Left lobe of liver (tissue), 2 donors: ENCODE measurements around the gene SPDYE2. TPM values are rescaled to one million over a fixed set of nuclear protein-coding genes. Genes with fewer than 3 reads are reported as not detected.
"Not testable (repeated sequence)": the region's sequence is repeated elsewhere in the genome, so short reads cannot be mapped to it uniquely, and the experiment has no call there.

ENCODE experiments used
- ATAC-seq: fragments of 200-7000 bp; cut with Tn5 transposase; one replicate; pipeline ENCODE4 v1.9.1; 2020; ENCODE audit warnings: mild to moderate bottlenecking, moderate library complexity
- DNase-seq: peaks from one replicate; pipeline ENCODE4 v3.0.0-alpha.2; 2020; ENCODE audit warnings: low spot score
- total RNA-seq: library from RNA; stranded (reverse); gene quantifications from one replicate; pipeline ENCODE4 v1.2.1, GENCODE V29; 2021
- donor health status: DM: no; HTN: no; CAD: no; lungs with moderate emphysema.
- donor health status: DM: no; HTN: yes; CAD: no.

Gene SPDYE2
- total RNA-seq, 1 donor from 2014 or later, result not detected

GRCh38 chr7:102535062-102535615 is 15.9 kb upstream of the SPDYE2 start:
- not testable (repeated sequence) for ATAC-seq

GRCh38 chr7:102540604-102541003 is 10.4 kb upstream of the SPDYE2 start:
- ATAC-seq, DNase-seq: not testable (repeated sequence)

More at GRCh38 chr7:102535062-102535615, 15.9 kb upstream of the SPDYE2 start:
- DNase-seq, result not testable (repeated sequence)

DNA sequence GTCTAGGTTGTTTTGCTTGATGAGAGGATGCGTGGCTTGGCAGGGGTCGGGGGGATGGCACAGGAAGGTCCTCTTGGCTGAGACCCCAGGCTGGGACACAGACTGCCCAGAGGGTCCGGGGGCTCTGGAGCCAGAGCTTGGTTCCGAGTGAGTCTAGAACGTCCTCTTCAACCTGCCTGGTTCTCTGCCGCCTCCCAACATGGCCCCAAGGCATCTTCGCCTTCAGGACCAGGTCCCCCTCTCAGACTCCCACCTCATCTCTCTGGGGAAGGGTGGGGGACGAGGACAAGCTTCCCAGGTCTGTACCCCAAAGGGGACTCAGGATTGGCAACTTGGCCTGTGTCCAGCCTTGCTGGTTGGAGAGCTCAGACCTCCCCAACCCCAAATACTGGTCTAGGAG is 8.9 kb upstream of the SPDYE2 start:
- not testable (repeated sequence) for DNase-seq, ATAC-seq

- DNase-seq, ATAC-seq: not testable (repeated sequence)
Measured at GRCh38 chr7:102542771-102543170, 8.3 kb upstream of the SPDYE2 start.

DNA sequence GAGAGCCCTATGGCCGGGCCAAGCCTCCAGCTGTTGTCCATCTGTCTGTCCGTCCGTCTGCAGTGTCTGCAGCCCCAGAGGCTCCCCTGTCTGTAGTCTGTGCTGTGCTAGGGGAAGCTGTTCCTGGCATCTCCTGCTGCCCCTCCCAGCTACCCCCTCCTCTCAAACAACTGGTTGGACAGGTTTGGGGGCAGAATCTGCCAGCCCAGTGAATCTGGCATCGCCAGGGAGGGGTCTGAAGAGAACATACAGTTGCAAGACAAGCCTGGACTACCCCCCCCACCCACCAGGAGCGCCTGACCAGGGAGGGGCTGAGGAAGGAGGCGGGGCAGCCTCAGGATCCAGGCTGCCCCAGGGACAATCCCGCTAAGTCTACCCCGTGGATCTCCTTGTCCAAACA is 7.4 kb upstream of the SPDYE2 start, which contains the start of gene UPK3BL2:
Gene UPK3BL2 (minus strand): TSS at position 101 of the 400 bp plus-strand sequence. CDS start 60 bp downstream, at position 41.
- ATAC-seq, DNase-seq: not testable (repeated sequence)

DNA sequence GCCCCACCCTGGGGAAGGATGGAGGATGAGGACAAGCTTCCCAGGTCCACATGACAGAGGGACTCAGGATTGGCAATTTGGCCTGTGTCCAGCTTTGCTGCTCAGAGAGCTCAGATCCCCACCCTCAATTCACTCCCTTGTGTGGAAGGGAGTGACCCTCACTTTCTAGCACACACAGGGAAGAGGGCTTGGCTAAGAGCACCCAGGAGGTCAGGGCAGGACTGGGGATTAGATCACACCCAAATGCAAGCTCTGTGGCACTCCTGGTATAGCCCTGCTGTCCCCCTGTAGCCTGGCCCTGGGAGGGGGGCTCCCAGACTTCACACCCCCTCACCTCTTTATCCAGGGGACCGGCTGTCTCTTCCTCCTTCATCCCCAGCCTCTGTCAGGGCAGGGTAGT is 6.7 kb upstream of the SPDYE2 start:
- not testable (repeated sequence) for DNase-seq, ATAC-seq

GRCh38 chr7:102545288-102545687 is 5.7 kb upstream of the SPDYE2 start:
- ATAC-seq, DNase-seq: not testable (repeated sequence)

DNA sequence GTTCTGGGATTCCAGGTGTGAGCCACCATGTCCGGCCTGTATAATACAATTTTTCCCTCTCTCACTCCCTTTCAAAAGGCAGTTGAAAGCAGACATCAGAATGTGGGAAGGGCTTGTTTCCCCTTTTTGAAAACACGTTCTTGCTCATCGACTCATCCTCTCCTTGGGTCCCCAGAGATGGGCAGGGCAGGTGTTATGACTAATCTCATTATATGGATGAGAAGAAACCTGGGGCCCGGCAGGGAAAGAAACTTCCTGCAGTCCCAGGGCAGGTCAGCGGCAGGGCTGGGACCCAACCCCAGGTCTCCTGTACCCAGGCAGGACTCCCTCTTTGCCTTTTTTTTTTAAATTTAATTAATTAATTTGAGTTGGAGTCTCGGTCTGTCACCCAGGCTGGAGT is 4.7 kb upstream of the SPDYE2 start:
- ATAC-seq, DNase-seq: not testable (repeated sequence)

DNA sequence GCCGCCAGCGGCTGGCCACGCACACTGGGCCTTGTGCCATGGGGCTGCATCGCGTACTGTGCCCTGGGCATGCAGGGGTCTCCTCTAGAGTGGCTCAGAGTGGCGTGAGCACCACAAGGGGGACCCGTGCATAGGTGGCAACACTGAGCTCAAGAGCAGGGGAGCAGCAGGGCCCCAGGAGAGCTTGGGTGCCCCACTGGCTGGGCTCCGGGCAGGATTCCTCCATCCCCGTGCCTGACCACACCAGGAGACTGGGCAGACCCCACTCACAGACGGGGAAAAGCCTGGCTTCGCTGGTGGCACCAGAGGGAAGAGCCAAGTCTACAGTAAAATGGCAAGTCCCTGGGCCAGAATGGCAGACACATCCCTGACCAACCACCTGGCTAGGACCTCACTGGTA is 17.6 kb downstream of the SPDYE2 start:
- ATAC-seq, result not testable (repeated sequence)
- peak; percentile 46 for DNase-seq

GRCh38 chr7:102572261-102573239 is 21.5 kb downstream of the SPDYE2 start, which contains the start of gene POLR2J3:
Gene POLR2J3 (minus strand): TSS chr7:102572583. CDS start chr7:102572521, 62 bp downstream.
- ATAC-seq (peak; percentile 93), DNase-seq (peak; percentile 100)

DNA sequence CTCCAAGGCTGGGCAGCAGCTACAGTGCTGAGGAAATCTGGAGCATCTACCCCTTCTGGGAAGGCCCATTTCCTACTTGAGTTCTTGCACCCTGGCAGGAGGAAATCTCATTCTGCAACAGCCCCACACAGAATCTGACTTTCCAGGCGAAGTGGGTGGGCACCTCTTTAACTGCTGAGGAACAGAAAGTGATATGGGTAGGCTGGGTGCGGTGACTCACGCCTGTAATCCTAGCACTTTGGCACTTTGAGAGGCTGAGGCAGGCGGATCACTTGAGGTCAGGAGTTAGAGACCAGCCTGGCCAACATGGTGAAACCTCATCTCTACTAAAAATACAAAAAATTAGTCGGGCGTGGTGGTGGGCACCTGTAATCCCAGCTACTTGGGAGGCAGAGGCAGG is 23.6 kb downstream of the SPDYE2 start:
- not testable (repeated sequence) for DNase-seq, ATAC-seq

- not testable (repeated sequence) for ATAC-seq, DNase-seq
Measured at GRCh38 chr7:102576363-102576762, 25.3 kb downstream of the SPDYE2 start.

GRCh38 chr7:102577315-102578240 is 26.6 kb downstream of the SPDYE2 start:
- not testable (repeated sequence) for ATAC-seq
- peak; percentile 47 for DNase-seq

- DNase-seq, result peak; percentile 48
- peak; percentile 9 for ATAC-seq
Measured at GRCh38 chr7:102578486-102578885, 27.5 kb downstream of the SPDYE2 start.

DNA sequence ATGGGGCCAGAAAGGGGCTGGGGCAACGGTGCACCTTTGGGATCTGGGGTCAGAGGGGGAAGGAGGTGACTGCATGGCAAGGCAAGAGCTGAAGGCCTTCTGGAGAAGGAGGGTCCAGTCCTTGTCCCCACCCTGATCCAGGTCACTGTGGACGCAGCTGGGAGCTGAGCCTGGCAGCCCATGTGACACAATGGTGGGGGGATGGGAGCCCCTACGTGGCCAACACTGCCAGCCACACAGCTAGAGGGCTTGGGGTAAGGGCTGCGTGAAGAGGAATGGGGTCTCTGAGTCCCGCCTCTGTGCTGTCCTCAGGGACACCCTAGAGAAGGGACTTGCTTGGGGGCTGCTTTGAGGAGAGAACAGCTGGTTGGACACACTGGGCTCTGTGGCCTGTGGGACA is 30.7 kb downstream of the SPDYE2 start:
- DNase-seq, ATAC-seq: not testable (repeated sequence)

- not testable (repeated sequence) for DNase-seq, ATAC-seq
Measured at GRCh38 chr7:102583495-102583894, 32.5 kb downstream of the SPDYE2 start.

DNA sequence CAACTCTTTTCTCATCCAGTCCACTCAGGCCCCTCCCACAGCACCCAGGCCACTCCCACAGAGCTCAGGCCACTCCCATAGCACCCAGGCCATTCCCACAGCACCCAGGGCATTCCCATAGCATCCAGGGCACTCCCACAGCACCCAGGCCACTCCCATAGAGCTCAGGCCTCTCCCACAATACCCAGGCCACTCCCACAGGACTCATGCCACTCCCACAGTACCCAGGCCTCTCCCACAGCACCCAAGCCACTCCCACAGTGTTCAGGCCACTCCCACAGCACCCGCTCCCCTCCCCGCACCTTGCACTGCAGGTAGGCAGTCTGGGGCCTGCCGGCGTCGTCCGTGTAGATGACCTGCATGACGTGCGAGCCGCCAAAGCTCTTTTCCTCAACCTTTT is 38.8 kb downstream of the SPDYE2 start:
- peak; percentile 52 for ATAC-seq
- DNase-seq, result not testable (repeated sequence)

DNA sequence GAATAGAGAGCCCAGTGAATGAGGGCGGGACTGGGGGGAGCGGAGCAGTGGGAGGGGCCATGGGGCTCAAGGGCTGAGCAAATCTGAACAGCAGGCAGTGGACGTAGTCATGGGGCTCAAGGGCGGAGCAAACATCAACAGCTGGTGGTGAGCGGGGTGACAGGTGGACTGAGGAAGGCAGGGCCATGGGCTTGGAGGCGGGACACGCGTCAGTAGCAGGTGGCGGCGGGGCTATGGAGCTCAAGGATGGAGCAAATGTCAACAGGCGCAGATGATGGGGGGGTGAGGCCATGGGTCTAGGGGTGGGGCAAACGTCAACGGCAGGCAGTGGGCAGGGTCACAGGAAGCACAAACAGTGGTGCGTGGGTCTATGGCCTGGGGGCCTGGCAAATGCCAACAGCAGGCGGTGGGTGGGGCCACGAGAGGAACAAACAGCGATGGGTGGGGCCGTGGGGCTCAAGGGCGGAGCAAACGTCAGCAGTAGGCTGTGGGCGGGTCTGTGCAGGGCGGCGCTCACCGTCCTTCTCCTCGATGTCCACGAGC is 41.5 kb downstream of the SPDYE2 start:
- DNase-seq (peak; percentile 51), ATAC-seq (peak; percentile 72)

DNA sequence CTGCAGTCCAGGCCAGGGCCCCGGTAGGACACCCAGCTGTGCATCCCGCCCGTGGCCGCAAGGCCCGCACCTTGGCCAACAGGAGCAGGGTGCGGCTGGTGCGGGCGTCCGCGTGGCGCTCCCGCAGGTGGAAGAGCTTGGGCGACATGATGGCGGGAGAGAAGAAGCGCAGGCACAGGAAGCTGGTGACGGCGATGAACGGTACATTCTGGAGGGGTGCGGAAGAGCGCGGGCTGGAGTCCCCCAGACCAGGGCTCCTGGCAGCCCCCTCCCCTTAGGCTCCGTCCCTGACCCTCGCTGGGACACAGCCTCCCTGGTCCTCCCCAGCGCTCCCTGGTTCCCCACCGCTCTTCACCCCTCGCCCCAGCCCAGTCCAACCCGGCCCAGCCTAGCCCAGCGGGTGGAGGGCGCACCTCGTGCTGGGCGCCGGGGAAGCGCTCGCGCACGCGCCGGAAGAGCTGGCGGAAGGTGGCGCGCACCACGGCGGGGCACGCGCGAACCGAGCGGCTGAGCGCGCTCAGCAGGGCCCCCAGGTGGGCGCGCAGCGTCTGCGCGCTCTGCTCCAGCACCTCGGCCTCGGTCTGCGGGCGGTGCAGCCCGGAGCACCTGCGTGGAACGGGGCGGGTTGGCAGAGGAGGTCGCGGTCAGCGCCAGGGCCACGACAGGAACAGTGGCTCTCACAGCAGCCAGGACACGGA is 42.8 kb downstream of the SPDYE2 start:
- ATAC-seq, result peak; percentile 49
- not testable (repeated sequence) for DNase-seq
